ENCODE data around the gene GPR132.
"Not testable (repeated sequence)": the region's sequence is repeated elsewhere in the genome, so short reads cannot be mapped to it uniquely, and the experiment has no call there.

GPR132 gene

GRCh38 chr14:105041841-105042765, 23.1 kb downstream of the GPR132 start:
- DNase-seq (ENCODE audit: low read depth) = no peak

DNA sequence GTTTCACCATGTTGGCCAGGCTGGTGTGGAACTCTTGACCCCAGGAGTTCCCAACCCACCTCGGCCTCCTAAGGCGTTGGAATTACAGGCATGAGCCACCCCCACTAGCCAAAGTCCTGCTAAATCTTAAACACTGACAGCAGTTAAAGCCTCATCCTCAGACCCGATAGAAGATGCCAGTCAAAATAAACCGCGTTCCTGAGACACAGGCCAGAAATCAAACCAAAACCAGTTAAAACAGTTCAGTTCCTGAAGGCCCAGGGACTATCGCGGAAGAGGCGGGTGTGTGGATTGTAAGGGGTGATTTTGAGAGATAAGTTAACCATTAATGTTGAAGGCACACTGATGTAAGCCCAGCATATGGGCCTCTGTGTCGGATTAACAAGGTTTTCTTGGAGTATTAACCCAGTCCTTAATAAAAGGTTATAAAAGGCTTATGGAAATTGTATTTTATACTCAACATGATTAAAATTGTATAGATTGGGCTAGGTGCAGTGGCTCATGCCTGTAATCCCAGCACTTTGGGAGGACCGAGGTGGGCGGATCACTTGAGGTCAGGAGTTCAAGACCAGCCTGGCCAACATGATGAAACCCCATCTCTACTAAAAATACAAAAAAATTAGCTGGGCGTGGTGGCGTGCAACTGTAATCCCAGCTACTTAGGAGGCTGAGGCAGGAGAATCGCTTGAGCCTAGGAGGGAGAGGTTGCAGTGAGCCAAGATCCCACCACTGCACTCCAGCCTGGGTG, 25.6 kb downstream of the GPR132 start:
- DNase-seq (ENCODE audit: low read depth) = no peak

GRCh38 chr14:105035616-105036015, 29.6 kb downstream of the GPR132 start:
- DNase-seq (ENCODE audit: low read depth) = not testable (repeated sequence)

- no peak for DNase-seq (ENCODE audit: low read depth)
Observed at GRCh38 chr14:105034315-105035039, 30.8 kb downstream of the GPR132 start.

GRCh38 chr14:105033412-105033900, 31.8 kb downstream of the GPR132 start:
- DNase-seq (ENCODE audit: low read depth) = not testable (repeated sequence)

- not testable (repeated sequence) for DNase-seq (ENCODE audit: low read depth)
Observed at GRCh38 chr14:105032451-105032901, 32.8 kb downstream of the GPR132 start.

- DNase-seq (ENCODE audit: low read depth) = no peak
Observed at GRCh38 chr14:105030836-105031396, 34.3 kb downstream of the GPR132 start.

GRCh38 chr14:105030194-105030593, 35.0 kb downstream of the GPR132 start:
- DNase-seq (ENCODE audit: low read depth) = no peak

DNA sequence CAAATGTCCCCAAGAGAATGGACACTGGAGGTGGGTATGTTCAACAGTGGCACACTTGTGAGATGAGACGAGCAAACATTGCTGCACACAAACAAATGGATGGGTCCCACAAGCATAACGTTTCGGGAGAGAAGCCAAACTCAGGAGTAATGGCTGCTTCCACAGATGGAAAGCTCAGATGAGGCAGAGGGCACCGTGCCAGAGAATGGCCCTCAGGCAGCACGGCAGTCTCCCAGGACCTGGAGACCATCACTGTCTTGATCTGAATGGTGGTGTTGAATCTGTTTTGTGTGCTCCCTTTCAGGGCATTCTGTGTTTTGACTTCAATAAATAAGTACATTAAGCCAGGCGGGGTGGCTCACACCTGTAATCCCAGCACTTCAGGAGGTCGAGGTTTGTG, 35.8 kb downstream of the GPR132 start:
- DNase-seq (ENCODE audit: low read depth) = no peak

DNA sequence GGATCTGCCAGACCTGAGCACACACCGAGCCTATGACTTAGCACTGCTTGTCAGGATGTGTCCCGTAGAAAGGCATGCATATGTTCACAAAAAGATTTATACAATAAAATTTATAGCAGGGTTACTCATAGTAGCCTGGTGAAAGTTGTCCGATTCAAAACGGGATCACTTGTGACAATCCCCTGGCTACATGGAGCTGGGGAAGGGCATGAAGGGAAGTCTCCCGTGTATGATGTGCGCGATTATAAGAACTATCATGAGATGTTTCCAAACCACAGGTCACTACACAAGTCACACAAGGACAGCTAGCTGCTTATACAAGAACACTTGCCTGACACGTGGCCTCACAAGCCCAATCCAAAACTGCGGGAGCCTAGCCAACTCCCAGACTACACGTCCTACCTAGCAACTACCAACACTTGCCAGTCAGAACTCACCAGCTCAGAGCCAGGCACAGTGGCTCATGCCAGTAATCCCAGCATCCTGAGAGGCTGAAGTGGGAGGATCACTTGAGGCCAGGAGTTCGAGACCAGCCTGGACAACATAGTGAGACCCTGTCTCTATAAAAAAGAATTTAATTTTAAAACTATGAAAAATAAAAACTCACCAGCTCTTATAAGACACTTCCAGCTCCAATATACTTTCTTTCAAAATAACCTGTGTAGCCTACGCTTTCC, 36.8 kb downstream of the GPR132 start:
- no peak for DNase-seq (ENCODE audit: low read depth)

DNA sequence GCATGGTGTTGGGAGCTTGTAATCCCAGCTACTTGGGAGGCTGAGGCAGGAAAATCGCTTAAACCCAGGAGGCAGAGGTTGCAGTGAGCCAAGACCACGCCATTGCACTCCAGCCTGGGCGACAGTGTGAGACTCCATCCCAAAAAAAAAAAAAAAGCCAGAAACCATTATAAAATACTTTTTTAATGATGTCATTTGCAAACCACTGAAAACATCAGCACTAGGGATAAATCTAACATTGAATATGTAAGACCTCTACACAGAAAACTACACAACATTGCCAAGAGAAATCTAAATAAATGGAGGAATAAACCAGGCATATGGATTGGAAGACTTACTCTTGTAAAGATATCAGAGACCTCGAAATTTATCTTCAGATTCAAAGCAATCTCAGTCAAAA, 37.5 kb downstream of the GPR132 start:
- DNase-seq (ENCODE audit: low read depth) = not testable (repeated sequence)

DNA sequence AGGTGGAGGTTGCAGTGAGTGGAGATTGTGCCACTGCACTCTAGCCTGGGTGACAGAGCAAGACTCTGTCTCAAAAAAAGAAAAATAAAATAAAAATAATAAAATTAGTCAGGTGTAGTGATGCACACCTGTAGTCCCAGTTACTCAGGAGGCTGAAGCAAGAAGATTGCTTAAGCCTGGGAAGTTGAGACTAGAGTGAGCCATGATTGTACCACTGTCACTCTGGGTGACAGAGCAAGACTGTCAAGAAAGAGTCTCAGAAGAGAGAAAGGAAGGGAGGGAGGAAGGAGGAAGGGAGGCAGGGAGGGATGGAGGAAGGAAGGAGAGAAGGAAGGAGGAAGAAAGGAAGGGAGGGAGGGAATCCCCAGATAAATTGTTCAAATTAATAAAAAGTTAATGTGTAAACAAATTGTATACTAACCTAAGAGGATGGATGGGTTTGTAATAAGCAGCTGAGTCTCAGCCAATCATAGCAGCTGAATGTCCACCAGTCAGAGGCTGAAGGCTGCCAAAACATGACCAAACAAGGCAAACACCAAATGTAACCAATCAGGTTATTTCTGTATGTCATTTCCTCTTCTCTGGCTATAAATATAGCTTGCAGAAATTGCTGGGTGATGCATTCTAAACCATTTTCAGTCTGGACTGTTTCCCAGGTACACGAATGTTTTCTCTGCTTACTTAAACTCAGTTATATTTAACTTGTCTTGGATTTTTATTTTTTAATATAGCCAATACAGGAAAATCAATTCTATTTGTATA, 38.2 kb downstream of the GPR132 start:
- DNase-seq (ENCODE audit: low read depth) = no peak

DNA sequence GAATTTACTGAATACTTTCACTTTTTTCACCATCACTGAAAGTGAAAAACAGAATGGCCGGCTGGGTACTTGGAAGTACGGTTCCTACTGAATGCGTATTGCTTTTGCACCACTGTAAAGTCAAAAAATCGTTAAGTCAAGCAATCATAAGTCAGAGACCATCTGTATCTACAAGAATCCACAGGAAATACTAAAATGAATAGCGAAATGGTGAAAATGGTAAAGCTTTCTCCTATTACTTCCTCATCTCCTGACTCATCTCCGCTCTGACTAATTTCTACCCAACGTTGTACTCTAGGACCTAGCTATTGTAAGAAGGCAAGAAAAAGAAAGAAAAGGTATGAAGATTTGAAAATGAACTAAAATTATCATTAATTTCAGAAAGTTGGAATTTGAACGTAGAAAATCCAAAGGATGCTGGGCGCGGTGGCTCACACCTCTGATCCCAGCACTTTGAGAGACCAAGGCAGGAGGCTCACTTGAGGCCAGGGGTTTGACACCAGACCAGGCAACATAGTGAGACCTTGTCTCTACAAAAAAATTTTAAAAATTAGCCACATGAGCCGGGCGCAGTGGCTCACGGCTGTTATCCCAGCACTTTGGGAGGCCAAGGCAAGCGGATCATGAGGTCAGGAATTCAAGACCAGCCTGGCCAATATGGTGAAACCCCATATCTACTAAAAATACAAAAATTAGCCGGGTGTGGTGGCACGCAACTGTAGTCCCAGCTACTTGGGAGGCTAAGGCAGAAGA, 39.0 kb downstream of the GPR132 start:
- DNase-seq (ENCODE audit: low read depth) = no peak

- DNase-seq (ENCODE audit: low read depth) = no peak
Observed at GRCh38 chr14:105025429-105025828, 39.8 kb downstream of the GPR132 start.

- DNase-seq (ENCODE audit: low read depth) = no peak
Observed at GRCh38 chr14:105023791-105024480, 41.3 kb downstream of the GPR132 start.

- no peak for DNase-seq (ENCODE audit: low read depth)
Observed at GRCh38 chr14:105023144-105023543, 42.1 kb downstream of the GPR132 start.

- no peak for DNase-seq (ENCODE audit: low read depth)
Observed at GRCh38 chr14:105022276-105022670, 43.0 kb downstream of the GPR132 start.

- no peak for DNase-seq (ENCODE audit: low read depth)
Observed at GRCh38 chr14:105021656-105022275, 43.5 kb downstream of the GPR132 start.
